K562 (cell line): ENCODE measurements around the gene C16orf86. TPM values are rescaled to one million over a fixed set of nuclear protein-coding genes. Genes with fewer than 3 reads are reported as not detected.

Source experiments
- ATF3 ChIP-seq, 2 experiments: fragments of 450-650 bp in 1 of 2; sonication (generic) in 1 of 2; formaldehyde crosslinking in 1 of 2; IDR thresholded peaks in 1 of 2; conservative IDR thresholded peaks in 1 of 2; 2 replicates each; pipeline versions ENCODE4 v1.6.1 to v1.8.1; 2016 to 2023; ENCODE audit warnings: mild to moderate bottlenecking in 2 of 2, moderate library complexity in 2 of 2, inconsistent platforms in 1 of 2, missing genetic modification reagents in 1 of 2
- CHAMP1 ChIP-seq: fragments of 450-650 bp; IDR thresholded peaks from 2 replicates; pipeline ENCODE4 v1.6.1; 2016; ENCODE audit warnings: mild to moderate bottlenecking
- ELF1 ChIP-seq: fragments of 200-800 bp; sonication (Bioruptor generic); IDR thresholded peaks from 2 replicates; pipeline ENCODE4 v1.6.1; 2016; ENCODE audit warnings: missing genetic modification characterization, missing compliant biosample characterization
- EZH2 ChIP-seq: IDR thresholded peaks from 2 replicates; pipeline ENCODE4 v1.6.1; 2012; ENCODE audit warnings: low read depth, mild to moderate bottlenecking, inconsistent platforms, low read length, borderline replicate concordance
- HCFC1 ChIP-seq: IDR thresholded peaks from 2 replicates; pipeline ENCODE4 v1.6.1; 2012; ENCODE audit warnings: low read depth, low read length, improper control_type of control experiment
- MAZ ChIP-seq, 2 experiments: fragments of 450-650 bp in 1 of 2; sonication (generic) in 1 of 2; formaldehyde crosslinking; IDR thresholded peaks in 1 of 2; conservative IDR thresholded peaks in 1 of 2; 2 replicates each; pipeline versions ENCODE4 v1.4.0 to v1.5.0; 2020; ENCODE audit warnings: mild to moderate bottlenecking in 1 of 2, missing genetic modification reagents in 1 of 2
- MCM3 ChIP-seq: fragments of 450-650 bp; IDR thresholded peaks from 2 replicates; pipeline ENCODE4 v1.6.1; 2016
- MTA1 ChIP-seq: fragments of 450-650 bp; IDR thresholded peaks from 2 replicates; pipeline ENCODE4 v1.6.1; 2017; ENCODE audit warnings: borderline replicate concordance
- MXI1 ChIP-seq: IDR thresholded peaks from 2 replicates; pipeline ENCODE4 v1.6.1; 2011; ENCODE audit warnings: low read depth, mild to moderate bottlenecking, improper control_type of control experiment, low read length
- PATZ1 ChIP-seq: fragments of 250-450 bp; sonication (Bioruptor Pico); IDR thresholded peaks from 2 replicates; pipeline ENCODE4 v1.5.0; 2020; ENCODE audit warnings: mild to moderate bottlenecking, borderline replicate concordance
- SETDB1 ChIP-seq: IDR thresholded peaks from one replicate; pipeline ENCODE4 v1.6.1; 2012; ENCODE audit warnings: low read length, control low read depth, inconsistent platforms
- SPI1 ChIP-seq: IDR thresholded peaks from 2 replicates; pipeline ENCODE4 v1.6.1; 2011; ENCODE audit warnings: low read depth, low read length, control low read depth, borderline replicate concordance
- TCF3 ChIP-seq: sonication (generic); formaldehyde crosslinking; IDR thresholded peaks from 2 replicates; pipeline ENCODE4 v1.4.0; 2020; ENCODE audit warnings: mild to moderate bottlenecking, missing genetic modification reagents
- ZBTB17 ChIP-seq: fragments of 450-650 bp; formaldehyde crosslinking; IDR thresholded peaks from 2 replicates; pipeline ENCODE4 v1.4.0; 2020; ENCODE audit warnings: mild to moderate bottlenecking
- ZNF76 ChIP-seq: fragments of 250-450 bp; sonication (Bioruptor Pico); IDR thresholded peaks from 2 replicates; pipeline ENCODE4 v1.4.0; 2020; ENCODE audit warnings: mild to moderate bottlenecking, moderate library complexity, borderline replicate concordance
- polyA plus RNA-seq, 8 experiments: library from polyadenylated mRNA; depleted of rRNA in 4 of 8; stranded (reverse) in 5 of 8; unstranded in 3 of 8; fragments of >200 nt; fragmentation: Nextera tagmentation in 2 of 8; fragmentation: Illumina TruSeq in 1 of 8; extraction: Ambion mirVana in 2 of 8; extraction: Trizol in 1 of 8; gene quantifications; 2 replicates each; pipeline versions ENCODE4 v1.2.1 to v1.2.3, GENCODE V29; 2011 to 2014; ENCODE audit warnings: inconsistent platforms in 1 of 8, missing spikeins in 1 of 8
- total RNA-seq, 7 experiments: library from RNA; depleted of rRNA in 6 of 7; stranded (reverse); fragments of >200 nt in 6 of 7; fragmentation: Illumina TruSeq in 2 of 7; extraction: Trizol in 2 of 7; gene quantifications; 2 replicates each; pipeline versions ENCODE4 v1.2.1 to v1.2.3, GENCODE V29; 2011 to 2021; ENCODE audit warnings: low replicate concordance in 1 of 7
- TF ChIP-seq, protein P1 (sequence below): fragments of 450-650 bp; IDR thresholded peaks from 2 replicates; pipeline ENCODE4 v1.7.1; 2018; ENCODE audit warnings: mild to moderate bottlenecking, low read depth; ENCODE audit not compliant: partially characterized antibody
- TF ChIP-seq, protein P2 (sequence below): fragments of 450-650 bp; IDR thresholded peaks from 2 replicates; pipeline ENCODE4 v1.6.1; 2016; ENCODE audit warnings: antibody characterized with exemption

C16orf86 gene
- total and polyA plus RNA-seq, 9 of the 15 experiments (the other 6 are each of a cell fraction or from before 2014, with no cell fraction given) = 0.13 to 1.2 (median 0.27) TPM; not detected in 3

DNA sequence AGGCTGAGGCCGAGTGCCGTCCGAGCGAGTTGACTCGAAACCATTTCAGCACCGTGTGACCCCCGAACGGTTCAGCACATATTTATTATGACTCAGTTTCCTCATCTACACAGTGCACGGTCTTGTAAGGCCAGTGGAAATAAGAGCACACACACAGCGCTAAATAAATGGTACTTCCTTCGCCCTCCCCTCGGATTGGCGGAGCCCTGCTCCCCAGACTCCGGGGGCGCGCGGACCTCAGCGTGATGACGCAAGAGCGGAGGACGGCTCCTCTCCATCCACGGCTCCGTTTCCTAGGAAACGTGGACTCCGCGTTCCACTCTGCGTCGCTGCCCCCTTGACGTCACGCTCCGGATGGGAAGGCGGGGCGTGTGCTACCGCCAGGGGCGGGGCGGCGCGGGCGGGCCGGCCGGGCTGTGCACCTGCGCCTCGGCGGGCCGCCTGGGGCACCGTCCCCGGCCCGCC, 6.0 kb upstream of the C16orf86 start, which contains the start of gene PARD6A (continued):
- TF ChIP-seq, protein P1, sequence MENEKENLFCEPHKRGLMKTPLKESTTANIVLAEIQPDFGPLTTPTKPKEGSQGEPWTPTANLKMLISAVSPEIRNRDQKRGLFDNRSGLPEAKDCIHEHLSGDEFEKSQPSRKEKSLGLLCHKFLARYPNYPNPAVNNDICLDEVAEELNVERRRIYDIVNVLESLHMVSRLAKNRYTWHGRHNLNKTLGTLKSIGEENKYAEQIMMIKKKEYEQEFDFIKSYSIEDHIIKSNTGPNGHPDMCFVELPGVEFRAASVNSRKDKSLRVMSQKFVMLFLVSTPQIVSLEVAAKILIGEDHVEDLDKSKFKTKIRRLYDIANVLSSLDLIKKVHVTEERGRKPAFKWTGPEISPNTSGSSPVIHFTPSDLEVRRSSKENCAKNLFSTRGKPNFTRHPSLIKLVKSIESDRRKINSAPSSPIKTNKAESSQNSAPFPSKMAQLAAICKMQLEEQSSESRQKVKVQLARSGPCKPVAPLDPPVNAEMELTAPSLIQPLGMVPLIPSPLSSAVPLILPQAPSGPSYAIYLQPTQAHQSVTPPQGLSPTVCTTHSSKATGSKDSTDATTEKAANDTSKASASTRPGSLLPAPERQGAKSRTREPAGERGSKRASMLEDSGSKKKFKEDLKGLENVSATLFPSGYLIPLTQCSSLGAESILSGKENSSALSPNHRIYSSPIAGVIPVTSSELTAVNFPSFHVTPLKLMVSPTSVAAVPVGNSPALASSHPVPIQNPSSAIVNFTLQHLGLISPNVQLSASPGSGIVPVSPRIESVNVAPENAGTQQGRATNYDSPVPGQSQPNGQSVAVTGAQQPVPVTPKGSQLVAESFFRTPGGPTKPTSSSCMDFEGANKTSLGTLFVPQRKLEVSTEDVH = no peak
- TF ChIP-seq ATF3 (IDR thresholded peaks at IDR 0.05) (peak; percentile 99), ATF3 (CRISPR knock-in tag; conservative IDR thresholded peaks at IDR 0.05) (peak; percentile 98), ZBTB17 (CRISPR knock-in tag) (peak; percentile 74), SPI1 (no peak), TCF3 (CRISPR knock-in tag) (no peak; the same call in 1 of the 2 replicates), SETDB1 (no peak), MCM3 (no peak), PATZ1 (CRISPR knock-in tag) (no peak), EZH2 (no peak), MXI1 (no peak), MAZ (CRISPR knock-in tag; conservative IDR thresholded peaks at IDR 0.05 in 1 of 2, IDR thresholded peaks at IDR 0.05 in 1 of 2) (peak in 1 of 2 experiments; percentile 78; a peak in 3 of 4 replicates), HCFC1 (peak; percentile 79), CHAMP1 (no peak), ELF1 (no peak), MTA1 (peak; percentile 96), ZNF76 (CRISPR knock-in tag) (0 out of 2 replicates have a peak, but pooled peaks have one; percentile 20)
- TF ChIP-seq, protein P2, sequence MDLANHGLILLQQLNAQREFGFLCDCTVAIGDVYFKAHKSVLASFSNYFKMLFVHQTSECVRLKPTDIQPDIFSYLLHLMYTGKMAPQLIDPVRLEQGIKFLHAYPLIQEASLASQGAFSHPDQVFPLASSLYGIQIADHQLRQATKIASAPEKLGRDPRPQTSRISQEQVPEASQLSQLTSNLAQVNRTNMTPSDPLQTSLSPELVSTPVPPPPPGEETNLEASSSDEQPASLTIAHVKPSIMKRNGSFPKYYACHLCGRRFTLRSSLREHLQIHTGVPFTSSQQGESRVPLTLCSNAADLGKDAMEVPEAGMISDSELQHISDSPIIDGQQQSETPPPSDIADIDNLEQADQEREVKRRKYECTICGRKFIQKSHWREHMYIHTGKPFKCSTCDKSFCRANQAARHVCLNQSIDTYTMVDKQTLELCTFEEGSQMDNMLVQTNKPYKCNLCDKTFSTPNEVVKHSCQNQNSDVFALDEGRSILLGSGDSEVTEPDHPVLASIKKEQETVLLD = no peak; the same call in 1 of the 2 replicates
